HepG2 (cell line): ENCODE data around the gene RERE. TPM values are rescaled to one million over a fixed set of nuclear protein-coding genes. Genes with fewer than 3 reads are reported as not detected.
A peak's percentile ranks its signal among the peaks of the same experiment; 100 is the strongest.

Source experiments
- ARID5B ChIP-seq: IDR thresholded peaks from 2 replicates; pipeline ENCODE4 v1.4.0; 2020; ENCODE audit warnings: mild to moderate bottlenecking, missing genetic modification reagents
- CBFB ChIP-seq: sonication (generic); formaldehyde crosslinking; IDR thresholded peaks from 2 replicates; pipeline ENCODE4 v1.4.0; 2020; ENCODE audit warnings: missing genetic modification reagents
- CBX1 ChIP-seq: IDR thresholded peaks from one replicate; pipeline ENCODE4 v1.6.1; 2016; ENCODE audit warnings: antibody characterized with exemption, low read depth
- FOXC1 ChIP-seq: sonication (generic); formaldehyde crosslinking; IDR thresholded peaks from 2 replicates; pipeline ENCODE4 v1.8.0; 2022; ENCODE audit warnings: mild to moderate bottlenecking, missing genetic modification reagents, borderline replicate concordance
- ISL2 ChIP-seq: sonication (generic); formaldehyde crosslinking; IDR thresholded peaks from 2 replicates; pipeline ENCODE4 v1.5.0; 2020; ENCODE audit warnings: missing genetic modification reagents
- JARID2 ChIP-seq: sonication (generic); formaldehyde crosslinking; IDR thresholded peaks from 2 replicates; pipeline ENCODE4 v1.8.1; 2023; ENCODE audit warnings: missing genetic modification reagents, inconsistent platforms; ENCODE audit not compliant: insufficient replicate concordance
- MTF2 ChIP-seq: sonication (generic); formaldehyde crosslinking; IDR thresholded peaks from 2 replicates; pipeline ENCODE4 v1.5.0; 2020; ENCODE audit warnings: missing genetic modification reagents, borderline replicate concordance
- NFE2 ChIP-seq: sonication (generic); formaldehyde crosslinking; IDR thresholded peaks from 2 replicates; pipeline ENCODE4 v1.4.0; 2020; ENCODE audit warnings: missing genetic modification reagents
- NFIC ChIP-seq: IDR thresholded peaks from 2 replicates; pipeline ENCODE4 v1.6.1; 2012; ENCODE audit warnings: mild to moderate bottlenecking, low read length, inconsistent platforms
- PHF5A ChIP-seq: IDR thresholded peaks from one replicate; pipeline ENCODE4 v1.6.1; 2018; ENCODE audit warnings: low read depth, missing genetic modification reagents; ENCODE audit not compliant: unreplicated experiment
- PRPF4 ChIP-seq: fragments of 200-400 bp; formaldehyde crosslinking; IDR thresholded peaks from 2 replicates; pipeline ENCODE4 v1.6.1; 2016; ENCODE audit warnings: low read length, low read depth; ENCODE audit not compliant: poor library complexity, severe bottlenecking
- ZBTB44 ChIP-seq: sonication (generic); formaldehyde crosslinking; IDR thresholded peaks from 2 replicates; pipeline ENCODE4 v1.4.0; 2020; ENCODE audit warnings: missing genetic modification reagents
- ZNF3 ChIP-seq: IDR thresholded peaks from 2 replicates; pipeline ENCODE4 v1.7.0; 2017; ENCODE audit warnings: inconsistent platforms
- ZNF761 ChIP-seq: sonication (generic); formaldehyde crosslinking; conservative IDR thresholded peaks from 2 replicates; pipeline ENCODE4 v1.4.0; 2020; ENCODE audit warnings: mild to moderate bottlenecking, missing genetic modification reagents
- ZNF878 ChIP-seq: sonication (generic); formaldehyde crosslinking; IDR thresholded peaks from 2 replicates; pipeline ENCODE4 v1.8.1; 2023; ENCODE audit warnings: mild to moderate bottlenecking, missing genetic modification reagents, moderate library complexity
- ZNF883 ChIP-seq: sonication (generic); formaldehyde crosslinking; IDR thresholded peaks from 2 replicates; pipeline ENCODE4 v1.5.1; 2020; ENCODE audit warnings: mild to moderate bottlenecking, missing genetic modification reagents; ENCODE audit errors: not compliant biosample characterization
- polyA plus RNA-seq, 8 experiments: library from polyadenylated mRNA; depleted of rRNA in 3 of 8; stranded (reverse) in 7 of 8; unstranded in 1 of 8; fragments of >200 nt; fragmentation: Illumina TruSeq in 4 of 8; extraction: Trizol in 4 of 8; gene quantifications; 2 replicates each; pipeline versions ENCODE4 v1.2.1 to v1.2.3, GENCODE V29; 2011 to 2016; ENCODE audit warnings: low read depth in 4 of 8, missing spikeins in 1 of 8, mixed read lengths in 1 of 8; ENCODE audit not compliant: insufficient read depth in 1 of 8
- total RNA-seq, 5 experiments: library from RNA; depleted of rRNA; stranded (reverse); fragments of >200 nt; fragmentation: Illumina TruSeq; extraction: Trizol; gene quantifications; 2 replicates each; pipeline ENCODE4 v1.2.3, GENCODE V29; 2016; ENCODE audit warnings: low read depth in 1 of 5
- TF ChIP-seq, protein P1 (sequence below): IDR thresholded peaks from 2 replicates; pipeline ENCODE4 v1.6.1; 2016; ENCODE audit warnings: control low read depth
- TF ChIP-seq, protein P2 (sequence below): sonication (generic); formaldehyde crosslinking; IDR thresholded peaks from 2 replicates; pipeline ENCODE4 v1.5.1; 2020; ENCODE audit warnings: mild to moderate bottlenecking, moderate library complexity, missing genetic modification reagents
- TF ChIP-seq, protein P3 (sequence below): sonication (generic); formaldehyde crosslinking; IDR thresholded peaks from 2 replicates; pipeline ENCODE4 v1.4.0; 2020; ENCODE audit warnings: mild to moderate bottlenecking, missing genetic modification reagents, borderline replicate concordance

RERE gene
- total and polyA plus RNA-seq, 2 of the 13 experiments (the other 11 are each of a cell fraction or from before 2014, with no cell fraction given) = 18.3 to 21.9 TPM

GRCh38 chr1:8848663-8849386 lies 31.4 kb upstream of the RERE start (continued):
- peak; percentile 71; the same call in 1 of the 2 replicates for TF ChIP-seq ARID5B (CRISPR knock-in tag)
- TF ChIP-seq ZNF878 (CRISPR knock-in tag) = no peak
- TF ChIP-seq, protein P1, sequence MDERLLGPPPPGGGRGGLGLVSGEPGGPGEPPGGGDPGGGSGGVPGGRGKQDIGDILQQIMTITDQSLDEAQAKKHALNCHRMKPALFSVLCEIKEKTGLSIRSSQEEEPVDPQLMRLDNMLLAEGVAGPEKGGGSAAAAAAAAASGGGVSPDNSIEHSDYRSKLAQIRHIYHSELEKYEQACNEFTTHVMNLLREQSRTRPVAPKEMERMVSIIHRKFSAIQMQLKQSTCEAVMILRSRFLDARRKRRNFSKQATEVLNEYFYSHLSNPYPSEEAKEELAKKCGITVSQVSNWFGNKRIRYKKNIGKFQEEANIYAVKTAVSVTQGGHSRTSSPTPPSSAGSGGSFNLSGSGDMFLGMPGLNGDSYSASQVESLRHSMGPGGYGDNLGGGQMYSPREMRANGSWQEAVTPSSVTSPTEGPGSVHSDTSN = no peak
- peak; percentile 63; the same call in 1 of the 2 replicates for TF ChIP-seq ISL2 (CRISPR knock-in tag)
- TF ChIP-seq, protein P2, sequence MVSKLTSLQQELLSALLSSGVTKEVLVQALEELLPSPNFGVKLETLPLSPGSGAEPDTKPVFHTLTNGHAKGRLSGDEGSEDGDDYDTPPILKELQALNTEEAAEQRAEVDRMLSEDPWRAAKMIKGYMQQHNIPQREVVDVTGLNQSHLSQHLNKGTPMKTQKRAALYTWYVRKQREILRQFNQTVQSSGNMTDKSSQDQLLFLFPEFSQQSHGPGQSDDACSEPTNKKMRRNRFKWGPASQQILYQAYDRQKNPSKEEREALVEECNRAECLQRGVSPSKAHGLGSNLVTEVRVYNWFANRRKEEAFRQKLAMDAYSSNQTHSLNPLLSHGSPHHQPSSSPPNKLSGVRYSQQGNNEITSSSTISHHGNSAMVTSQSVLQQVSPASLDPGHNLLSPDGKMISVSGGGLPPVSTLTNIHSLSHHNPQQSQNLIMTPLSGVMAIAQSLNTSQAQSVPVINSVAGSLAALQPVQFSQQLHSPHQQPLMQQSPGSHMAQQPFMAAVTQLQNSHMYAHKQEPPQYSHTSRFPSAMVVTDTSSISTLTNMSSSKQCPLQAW (CRISPR knock-in tag) = peak; percentile 75
- no peak for TF ChIP-seq NFIC
- no peak for TF ChIP-seq MTF2 (CRISPR knock-in tag)
- TF ChIP-seq, protein P3, sequence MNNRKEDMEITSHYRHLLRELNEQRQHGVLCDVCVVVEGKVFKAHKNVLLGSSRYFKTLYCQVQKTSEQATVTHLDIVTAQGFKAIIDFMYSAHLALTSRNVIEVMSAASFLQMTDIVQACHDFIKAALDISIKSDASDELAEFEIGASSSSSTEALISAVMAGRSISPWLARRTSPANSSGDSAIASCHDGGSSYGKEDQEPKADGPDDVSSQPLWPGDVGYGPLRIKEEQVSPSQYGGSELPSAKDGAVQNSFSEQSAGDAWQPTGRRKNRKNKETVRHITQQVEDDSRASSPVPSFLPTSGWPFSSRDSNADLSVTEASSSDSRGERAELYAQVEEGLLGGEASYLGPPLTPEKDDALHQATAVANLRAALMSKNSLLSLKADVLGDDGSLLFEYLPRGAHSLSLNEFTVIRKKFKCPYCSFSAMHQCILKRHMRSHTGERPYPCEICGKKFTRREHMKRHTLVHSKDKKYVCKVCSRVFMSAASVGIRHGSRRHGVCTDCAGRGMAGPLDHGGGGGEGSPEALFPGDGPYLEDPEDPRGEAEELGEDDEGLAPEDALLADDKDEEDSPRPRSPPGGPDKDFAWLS (CRISPR knock-in tag) = no peak
- no peak for TF ChIP-seq ZBTB44 (CRISPR knock-in tag)
- no peak for TF ChIP-seq CBX1
- TF ChIP-seq FOXC1 (CRISPR knock-in tag) = no peak
- no peak for TF ChIP-seq ZNF3 (CRISPR knock-in tag)
- TF ChIP-seq NFE2 = no peak
- TF ChIP-seq JARID2 (CRISPR knock-in tag) = no peak
- TF ChIP-seq PRPF4 = no peak
- TF ChIP-seq CBFB (CRISPR knock-in tag) = no peak
- TF ChIP-seq ZNF883 = no peak
- TF ChIP-seq PHF5A (CRISPR knock-in tag) = no peak
- no peak for TF ChIP-seq ZNF761 (CRISPR knock-in tag)
